HepG2 (cell line): ENCODE data around the gene ENPP7. TPM values are rescaled to one million over a fixed set of nuclear protein-coding genes. Genes with fewer than 3 reads are reported as not detected.

ENCODE experiments used
- DNMT3B ChIP-seq: conservative IDR thresholded peaks from 2 replicates; pipeline ENCODE4 v1.6.1; 2016; ENCODE audit warnings: missing biosample characterization, control low read depth
- ELK4 ChIP-seq: sonication (generic); formaldehyde crosslinking; IDR thresholded peaks from 2 replicates; pipeline ENCODE4 v1.9.0; 2021; ENCODE audit warnings: missing genetic modification reagents, borderline replicate concordance
- HOXA5 ChIP-seq: sonication (generic); formaldehyde crosslinking; IDR thresholded peaks from 2 replicates; pipeline ENCODE4 v1.4.0; 2020; ENCODE audit warnings: missing genetic modification reagents
- IRF2 ChIP-seq: IDR thresholded peaks from 2 replicates; pipeline ENCODE4 v1.6.1; 2018; ENCODE audit warnings: missing genetic modification reagents, missing compliant biosample characterization
- MAFF ChIP-seq: IDR thresholded peaks from 2 replicates; pipeline ENCODE4 v1.6.1; 2011; ENCODE audit warnings: low read depth, low read length, improper control_type of control experiment
- MXD4 ChIP-seq: IDR thresholded peaks from 2 replicates; pipeline ENCODE4 v1.6.1; 2016; ENCODE audit warnings: mild to moderate bottlenecking, missing biosample characterization, missing genetic modification reagents
- NR2F2 ChIP-seq: IDR thresholded peaks from 2 replicates; pipeline ENCODE4 v1.6.1; 2012; ENCODE audit warnings: low read depth, inconsistent platforms, borderline replicate concordance
- SAFB2 ChIP-seq: sonication (generic); formaldehyde crosslinking; IDR thresholded peaks from 2 replicates; pipeline ENCODE4 v1.5.1; 2020; ENCODE audit warnings: missing genetic modification reagents, low read depth, mild to moderate bottlenecking, borderline replicate concordance
- ZNF121 ChIP-seq: sonication (generic); formaldehyde crosslinking; IDR thresholded peaks from 2 replicates; pipeline ENCODE4 v1.5.0; 2020; ENCODE audit warnings: mild to moderate bottlenecking, missing genetic modification reagents
- ZNF407 ChIP-seq: sonication (generic); formaldehyde crosslinking; IDR thresholded peaks from one replicate; pipeline ENCODE4 v1.5.1; 2020; ENCODE audit warnings: mild to moderate bottlenecking, missing genetic modification reagents; ENCODE audit errors: not compliant biosample characterization
- ZNF740 ChIP-seq: sonication (generic); formaldehyde crosslinking; IDR thresholded peaks from 2 replicates; pipeline ENCODE4 v1.4.0; 2020; ENCODE audit warnings: missing genetic modification reagents
- ZNF776 ChIP-seq: sonication (generic); formaldehyde crosslinking; IDR thresholded peaks from 2 replicates; pipeline ENCODE4 v1.4.0; 2020; ENCODE audit warnings: mild to moderate bottlenecking, missing genetic modification reagents
- ZNF781 ChIP-seq: sonication (generic); formaldehyde crosslinking; IDR thresholded peaks from 2 replicates; pipeline ENCODE4 v1.5.1; 2020; ENCODE audit warnings: borderline replicate concordance, mild to moderate bottlenecking, missing genetic modification reagents; ENCODE audit errors: not compliant biosample characterization
- ZSCAN20 ChIP-seq: sonication (generic); formaldehyde crosslinking; IDR thresholded peaks from 2 replicates; pipeline ENCODE4 v1.4.0; 2020; ENCODE audit warnings: missing genetic modification reagents, mild to moderate bottlenecking, borderline replicate concordance
- ZSCAN25 ChIP-seq: sonication (generic); formaldehyde crosslinking; IDR thresholded peaks from 2 replicates; pipeline ENCODE4 v1.8.0; 2022; ENCODE audit warnings: mild to moderate bottlenecking, missing genetic modification reagents
- polyA plus RNA-seq, 8 experiments: library from polyadenylated mRNA; depleted of rRNA in 3 of 8; stranded (reverse) in 7 of 8; unstranded in 1 of 8; fragments of >200 nt; fragmentation: Illumina TruSeq in 4 of 8; extraction: Trizol in 4 of 8; gene quantifications; 2 replicates each; pipeline versions ENCODE4 v1.2.1 to v1.2.3, GENCODE V29; 2011 to 2016; ENCODE audit warnings: low read depth in 4 of 8, missing spikeins in 1 of 8, mixed read lengths in 1 of 8; ENCODE audit not compliant: insufficient read depth in 1 of 8
- total RNA-seq, 5 experiments: library from RNA; depleted of rRNA; stranded (reverse); fragments of >200 nt; fragmentation: Illumina TruSeq; extraction: Trizol; gene quantifications; 2 replicates each; pipeline ENCODE4 v1.2.3, GENCODE V29; 2016; ENCODE audit warnings: low read depth in 1 of 5
- TF ChIP-seq, protein P1 (sequence below): sonication (generic); formaldehyde crosslinking; IDR thresholded peaks from 2 replicates; pipeline ENCODE4 v1.9.0; 2022; ENCODE audit warnings: missing genetic modification reagents, mild to moderate bottlenecking, borderline replicate concordance

Gene ENPP7
- total and polyA plus RNA-seq, 2 of the 13 experiments (the other 11 are each of a cell fraction or from before 2014, with no cell fraction given): 1.1 to 2.2 TPM

DNA sequence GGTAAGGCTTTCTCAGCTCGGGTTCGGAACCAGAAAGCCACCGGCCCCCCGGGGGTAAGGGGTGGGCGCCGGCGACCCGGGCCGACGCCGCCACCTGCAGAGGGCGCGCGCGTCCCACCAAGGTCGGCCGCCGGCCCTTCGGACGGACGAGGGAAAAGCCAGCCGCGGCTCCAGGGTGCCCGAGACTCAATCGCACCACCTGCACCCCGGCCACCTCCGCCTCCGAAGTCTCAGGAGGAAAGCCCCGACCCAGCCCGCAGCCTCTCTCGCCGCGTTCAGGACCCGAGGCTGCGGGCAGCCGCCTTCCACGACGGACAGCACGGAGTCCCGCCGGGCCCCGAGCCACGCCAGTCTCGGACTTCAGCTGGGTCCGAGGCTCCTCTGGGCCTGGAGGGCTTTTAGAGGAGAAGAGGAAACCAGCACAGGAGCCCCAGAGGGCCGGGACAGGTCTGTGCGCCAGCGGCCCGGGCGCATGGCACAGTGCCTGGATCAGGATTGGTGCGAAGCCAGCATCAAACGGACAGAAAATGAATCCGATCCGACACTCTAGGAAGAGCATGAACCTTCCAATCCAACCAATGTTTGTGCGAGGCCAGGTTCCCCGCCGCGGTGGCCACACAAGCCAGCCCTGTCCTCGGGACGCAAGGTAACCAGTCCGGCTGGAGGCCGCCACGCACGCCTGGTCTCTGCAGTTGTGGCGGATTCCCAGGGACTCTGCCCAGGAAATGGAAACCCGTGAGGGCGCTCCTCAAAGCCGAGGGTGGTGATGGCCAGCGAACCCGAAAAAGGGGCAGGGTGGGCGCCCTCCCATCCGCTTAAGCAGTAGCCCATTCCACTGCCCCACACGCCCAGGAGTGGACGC lies 59.4 kb downstream of the ENPP7 start (continued):
- TF ChIP-seq, protein P1, sequence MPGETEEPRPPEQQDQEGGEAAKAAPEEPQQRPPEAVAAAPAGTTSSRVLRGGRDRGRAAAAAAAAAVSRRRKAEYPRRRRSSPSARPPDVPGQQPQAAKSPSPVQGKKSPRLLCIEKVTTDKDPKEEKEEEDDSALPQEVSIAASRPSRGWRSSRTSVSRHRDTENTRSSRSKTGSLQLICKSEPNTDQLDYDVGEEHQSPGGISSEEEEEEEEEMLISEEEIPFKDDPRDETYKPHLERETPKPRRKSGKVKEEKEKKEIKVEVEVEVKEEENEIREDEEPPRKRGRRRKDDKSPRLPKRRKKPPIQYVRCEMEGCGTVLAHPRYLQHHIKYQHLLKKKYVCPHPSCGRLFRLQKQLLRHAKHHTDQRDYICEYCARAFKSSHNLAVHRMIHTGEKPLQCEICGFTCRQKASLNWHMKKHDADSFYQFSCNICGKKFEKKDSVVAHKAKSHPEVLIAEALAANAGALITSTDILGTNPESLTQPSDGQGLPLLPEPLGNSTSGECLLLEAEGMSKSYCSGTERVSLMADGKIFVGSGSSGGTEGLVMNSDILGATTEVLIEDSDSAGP (CRISPR knock-in tag): peak; percentile 72; the same call in 1 of the 2 replicates
- TF ChIP-seq DNMT3B: no peak
- TF ChIP-seq ZNF740 (CRISPR knock-in tag): 0 out of 2 replicates have a peak, but pooled peaks have one; percentile 44
- TF ChIP-seq SAFB2 (CRISPR knock-in tag): peak; percentile 85; the same call in 1 of the 2 replicates
- TF ChIP-seq ZNF781 (CRISPR knock-in tag): peak; percentile 24
- TF ChIP-seq ZNF121 (CRISPR knock-in tag): no peak
- TF ChIP-seq HOXA5: peak; percentile 64; the same call in 1 of the 2 replicates
- TF ChIP-seq ELK4 (CRISPR knock-in tag): peak; percentile 21; the same call in 1 of the 2 replicates
- no peak for TF ChIP-seq ZNF407
- no peak; the same call in 1 of the 2 replicates for TF ChIP-seq IRF2 (CRISPR knock-in tag)
- peak; percentile 62; the same call in 1 of the 2 replicates for TF ChIP-seq ZNF776 (CRISPR knock-in tag)
- TF ChIP-seq ZSCAN20 (CRISPR knock-in tag): no peak
- TF ChIP-seq MXD4 (CRISPR knock-in tag): peak; percentile 43; the same call in 1 of the 2 replicates
- TF ChIP-seq NR2F2: no peak
- TF ChIP-seq ZSCAN25 (CRISPR knock-in tag): no peak
- TF ChIP-seq MAFF: no peak
